Endothelial cell of umbilical vein (primary cell): Measurements from ENCODE around the gene CYBB.

Experiments used
- CTCF ChIP-seq, 2 donors: IDR thresholded peaks; 1 replicate in 1 of 2; 2 replicates in 1 of 2; pipeline ENCODE4 v1.5.1; 2011; ENCODE audit warnings: low read length in 2 of 2, mild to moderate bottlenecking in 2 of 2, moderate library complexity in 2 of 2, control low read depth in 1 of 2, inconsistent platforms in 1 of 2, low read depth in 1 of 2; ENCODE audit not compliant: insufficient read depth in 1 of 2; ENCODE audit errors: extremely low read depth in 1 of 2
- EZH2 ChIP-seq: IDR thresholded peaks from 2 replicates; pipeline ENCODE4 v1.6.1; 2012; ENCODE audit warnings: borderline replicate concordance, low read depth, mild to moderate bottlenecking, moderate library complexity, low read length, inconsistent platforms; ENCODE audit not compliant: severe bottlenecking
- FOS ChIP-seq: IDR thresholded peaks from 2 replicates; pipeline ENCODE4 v1.6.1; 2011; ENCODE audit warnings: mild to moderate bottlenecking, low read length, moderate library complexity, borderline replicate concordance; ENCODE audit not compliant: insufficient read depth
- GATA2 ChIP-seq: IDR thresholded peaks from 2 replicates; pipeline ENCODE4 v1.7.0; 2011; ENCODE audit warnings: low read depth, mild to moderate bottlenecking, moderate library complexity, mixed read lengths, low read length; ENCODE audit not compliant: insufficient read length, insufficient read depth
- JUN ChIP-seq: IDR thresholded peaks from 2 replicates; pipeline ENCODE4 v1.6.1; 2011; ENCODE audit warnings: borderline replicate concordance, low read depth; ENCODE audit not compliant: insufficient read length, insufficient read depth
- MAX ChIP-seq: IDR thresholded peaks from 2 replicates; pipeline ENCODE4 v1.6.1; 2011; ENCODE audit not compliant: insufficient read depth, insufficient read length
- MYC ChIP-seq: IDR thresholded peaks from one replicate; pipeline ENCODE4 v1.6.1; 2011; ENCODE audit warnings: mild to moderate bottlenecking, low read depth, low read length
- POLR2A ChIP-seq: IDR thresholded peaks from 2 replicates; pipeline ENCODE4 v1.6.1; 2012; ENCODE audit warnings: low read depth, mild to moderate bottlenecking, control low read depth, low read length
- POLR2AphosphoS5 ChIP-seq: IDR thresholded peaks from 2 replicates; pipeline ENCODE4 v1.6.1; 2012; ENCODE audit warnings: low read depth, mild to moderate bottlenecking, control low read depth, low read length, moderate library complexity; ENCODE audit not compliant: insufficient read depth

- TF ChIP-seq CTCF (IDR thresholded peaks at IDR 0.05; ENCODE audit: extremely low read depth in 1 of 2, insufficient read depth in 1 of 2, low read depth in 1 of 2, low read length in 2 of 2) (no peak), GATA2 (no peak), POLR2AphosphoS5 (no peak), POLR2A (no peak), EZH2 (no peak), JUN (no peak), MAX (no peak), FOS (no peak), MYC (no peak)
These were observed 22.2 kb downstream of the CYBB start for GRCh38 chrX:37802028-37802427.
